Urinary bladder (tissue), 4 donors: ENCODE results near the gene SHBG. TPM values are rescaled to one million over a fixed set of nuclear protein-coding genes. Genes with fewer than 3 reads are reported as not detected.
A peak's percentile ranks its signal among the peaks of the same experiment; 100 is the strongest.
"Not testable (repeated sequence)": the region's sequence is repeated elsewhere in the genome, so short reads cannot be mapped to it uniquely, and the experiment has no call there.

Source experiments
- DNase-seq: peaks from one replicate; pipeline ENCODE4 v3.0.0-alpha.2; 2015; ENCODE audit errors: extremely low spot score
- H3K27ac ChIP-seq: one replicate; pipeline ENCODE4 v1.5.1; 2013; ENCODE audit warnings: low read depth, mild to moderate bottlenecking, moderate library complexity
- H3K36me3 ChIP-seq: one replicate; pipeline ENCODE4 v1.6.1; 2013; ENCODE audit warnings: mild to moderate bottlenecking, moderate library complexity; ENCODE audit not compliant: insufficient read depth
- H3K4me1 ChIP-seq: one replicate; pipeline ENCODE4 v1.6.1; 2013; ENCODE audit warnings: mild to moderate bottlenecking, moderate library complexity; ENCODE audit not compliant: insufficient read depth
- H3K4me3 ChIP-seq: one replicate; pipeline ENCODE4 v1.5.1; 2013; ENCODE audit warnings: low read depth, low read length
- WGBS: extraction: QIAGEN DNeasy Blood & Tissue Kit; methylation state at CpG from one replicate; pipeline ENCODE4 v1.1.7; 2013; 5-methylcytosine and 5-hydroxymethylcytosine counted together
- polyA plus RNA-seq: library from polyadenylated mRNA; stranded (reverse); fragments of 200-250 nt; gene quantifications from one replicate; pipeline ENCODE4 v1.2.3, GENCODE V29; 2013
- total RNA-seq: library from RNA; depleted of rRNA; stranded (reverse); fragments of >200 nt; gene quantifications from one replicate; pipeline ENCODE4 v1.2.3, GENCODE V29; 2014
- donor health status: healthy with polysubstance abuse.
- donor health status: healthy.

SHBG gene
- total and polyA plus RNA-seq, 2 donors = 0.22 to 0.32 TPM

- WGBS = 92% methylated on average over 8 of the region's 8 CpGs
- no peak overlapping the region for H3K4me3 ChIP-seq
- no peaks in the 10 kb centered on the region for H3K36me3 ChIP-seq
- DNase-seq = no peak
- no peak overlapping the region for H3K27ac ChIP-seq
- no peaks in the 10 kb centered on the region for H3K4me1 ChIP-seq
These were observed 9.1 kb upstream of the SHBG start for GRCh38 chr17:7620835-7621234.

DNA sequence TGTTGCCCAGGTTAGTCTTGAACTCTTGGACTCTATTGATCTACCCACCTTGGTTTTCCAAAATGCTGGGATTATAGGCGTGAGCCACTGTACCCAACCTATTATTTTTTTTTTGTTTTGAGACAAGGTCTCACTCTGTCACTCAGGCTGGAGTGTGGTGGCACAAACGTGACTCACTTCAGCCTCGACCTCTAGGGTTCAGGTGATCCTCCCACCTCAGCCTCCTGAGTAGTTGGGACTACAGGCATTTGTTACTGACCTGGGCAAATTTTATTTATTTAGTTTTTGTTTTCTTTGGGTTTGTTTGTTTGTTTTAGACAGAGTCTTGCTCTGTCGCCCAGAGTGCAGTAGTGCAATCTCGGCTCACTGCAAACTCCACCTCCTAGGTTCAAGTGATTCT, 6.3 kb upstream of the SHBG start:
- Histone ChIP-seq H3K4me3 (no peak overlapping the region), H3K36me3 (no peaks in the 10 kb centered on the region), H3K4me1 (no peaks in the 10 kb centered on the region), H3K27ac (no peak overlapping the region)
- DNase-seq = no peak
- WGBS = 84% methylated on average over 5 of the region's 5 CpGs

DNA sequence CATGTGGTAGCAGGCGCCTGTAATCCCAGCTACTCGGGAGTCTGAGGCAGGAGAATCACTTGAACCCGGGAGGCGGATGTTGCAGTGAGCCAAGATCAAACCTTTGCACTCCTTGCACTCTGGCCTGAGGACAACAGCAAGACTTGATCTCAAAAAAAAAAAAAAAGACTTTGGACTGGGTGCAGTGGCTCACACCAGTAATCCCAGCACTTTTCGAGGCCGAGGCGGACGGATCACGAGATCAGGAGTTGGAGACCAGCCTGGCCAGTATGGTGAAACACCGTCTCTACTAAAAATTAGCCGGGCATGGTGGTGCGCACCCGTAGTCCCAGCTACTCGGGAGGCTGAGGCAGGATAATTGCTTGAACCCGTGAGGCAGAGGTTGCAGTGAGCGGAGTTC, 4.2 kb upstream of the SHBG start:
- H3K27ac ChIP-seq = not testable (repeated sequence)
- 94% methylated on average over 16 of the region's 16 CpGs for WGBS

DNA sequence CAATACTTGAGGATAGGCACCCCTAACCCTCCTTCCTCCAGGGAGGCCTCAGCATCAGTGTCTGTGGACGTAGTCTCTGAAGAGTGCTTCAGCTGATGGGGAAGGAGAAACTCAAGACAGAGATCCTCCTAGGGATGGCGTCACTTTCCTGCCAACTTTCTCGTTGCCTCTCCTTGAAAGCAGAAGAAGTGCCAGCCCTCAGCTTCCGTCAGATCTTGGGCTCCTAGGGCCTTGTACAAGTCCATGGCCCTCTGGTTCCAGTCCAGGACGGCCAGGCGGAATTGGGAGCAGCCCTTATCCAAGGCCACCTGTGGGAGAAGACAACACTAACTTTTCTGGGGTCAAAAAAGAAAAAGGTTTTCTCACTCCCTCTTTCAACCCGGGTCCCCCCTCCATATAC, 3.6 kb upstream of the SHBG start:
- H3K4me1 ChIP-seq = no peaks in the 10 kb centered on the region
- H3K4me3 ChIP-seq = no peak overlapping the region
- no peak overlapping the region for H3K27ac ChIP-seq
- H3K36me3 ChIP-seq = no peaks in the 10 kb centered on the region
- 90% methylated on average over 7 of the region's 7 CpGs for WGBS
- DNase-seq = no peak

More for the DNA sequence above, 4.2 kb upstream of the SHBG start:
- not testable (repeated sequence) for H3K4me3 ChIP-seq, H3K36me3 ChIP-seq, DNase-seq, H3K4me1 ChIP-seq

GRCh38 chr17:7626956-7627249, 3.0 kb upstream of the SHBG start:
- H3K36me3 ChIP-seq = no peaks in the 10 kb centered on the region

GRCh38 chr17:7627250-7628121, 2.4 kb upstream of the SHBG start, which contains the start of gene SAT2:
Gene SAT2, minus strand, starts transcription at chr17:7627821. Its CDS starts 186 bp downstream, at chr17:7627635.
- WGBS = under 1% methylated on average over 54 of the region's 54 CpGs
- H3K4me3 ChIP-seq = peak within 1 kb of the TSS; percentile 70
- peak; percentile 91 for DNase-seq

More at GRCh38 chr17:7626956-7627249, 3.0 kb upstream of the SHBG start:
- DNase-seq = no peak
- no peak overlapping the region for H3K27ac ChIP-seq
- H3K4me3 ChIP-seq = peak overlapping the region; percentile 70
- no peaks in the 10 kb centered on the region for H3K4me1 ChIP-seq
- 14% methylated on average over 6 of the region's 6 CpGs for WGBS

GRCh38 chr17:7631398-7632380, 1.8 kb downstream of the SHBG start:
- Histone ChIP-seq H3K27ac (no peak overlapping the region), H3K36me3 (no peaks in the 10 kb centered on the region), H3K4me3 (no peak overlapping the region), H3K4me1 (no peaks in the 10 kb centered on the region)
- DNase-seq = no peak
- 44% methylated on average over 11 of the region's 11 CpGs for WGBS

More at GRCh38 chr17:7627250-7628121, 2.4 kb upstream of the SHBG start, which contains the start of gene SAT2:
- no peaks in the 10 kb centered on the region for H3K36me3 ChIP-seq
- no peaks in the 10 kb centered on the region for H3K4me1 ChIP-seq
- H3K27ac ChIP-seq = peak within 1 kb of the TSS; percentile 96

DNA sequence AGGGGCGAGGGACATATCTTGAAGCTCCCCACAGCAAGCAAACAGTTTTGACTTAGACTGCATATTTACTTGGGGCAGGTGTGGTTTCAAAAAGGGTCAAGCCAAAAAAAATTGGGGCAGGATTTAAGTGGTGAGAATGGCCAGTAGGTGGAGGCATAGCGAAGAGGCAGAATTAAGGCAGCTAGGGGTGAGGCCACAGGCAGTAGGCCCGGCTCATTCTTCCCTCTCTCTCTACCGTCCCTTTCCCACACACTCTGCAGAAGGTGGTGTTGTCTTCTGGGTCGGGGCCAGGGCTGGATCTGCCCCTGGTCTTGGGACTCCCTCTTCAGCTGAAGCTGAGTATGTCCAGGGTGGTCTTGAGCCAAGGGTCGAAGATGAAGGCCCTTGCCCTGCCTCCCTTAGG, 2.6 kb downstream of the SHBG start:
- no peak overlapping the region for H3K4me3 ChIP-seq
- no peaks in the 10 kb centered on the region for H3K36me3 ChIP-seq
- 45% methylated on average over 6 of the region's 6 CpGs for WGBS
- no peaks in the 10 kb centered on the region for H3K4me1 ChIP-seq
- DNase-seq = no peak
- no peak overlapping the region for H3K27ac ChIP-seq

GRCh38 chr17:7633093-7633492, 3.2 kb downstream of the SHBG start:
- Histone ChIP-seq H3K4me3 (no peak overlapping the region), H3K36me3 (no peaks in the 10 kb centered on the region), H3K4me1 (no peaks in the 10 kb centered on the region), H3K27ac (no peak overlapping the region)
- no peak for DNase-seq
- WGBS = 84% methylated on average over 2 of the region's 2 CpGs

DNA sequence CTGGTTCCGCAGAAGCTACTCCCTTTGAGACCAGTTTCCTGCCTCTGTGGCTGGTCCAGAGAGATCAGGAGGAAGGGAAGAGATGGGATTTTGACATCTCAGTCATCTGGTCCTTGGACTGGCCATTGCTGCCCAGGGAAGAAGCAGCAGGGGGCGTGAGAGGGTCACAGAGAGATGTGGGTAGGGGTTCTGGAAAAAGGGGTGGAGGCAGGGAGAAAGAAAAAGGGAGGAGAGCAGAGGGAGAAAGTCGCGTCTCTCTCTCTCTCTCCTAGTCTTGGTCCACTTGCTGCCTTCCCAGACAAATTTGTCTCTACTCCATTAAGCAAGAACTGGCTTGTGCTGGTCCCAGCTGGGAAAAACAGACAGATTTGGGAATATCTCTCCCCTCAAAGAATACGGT, 4.4 kb downstream of the SHBG start:
- 17% methylated on average over 5 of the region's 5 CpGs for WGBS
- Histone ChIP-seq H3K4me1 (no peaks in the 10 kb centered on the region), H3K27ac (no peak overlapping the region), H3K4me3 (no peak overlapping the region), H3K36me3 (no peaks in the 10 kb centered on the region)
- DNase-seq = peak; percentile 28

DNA sequence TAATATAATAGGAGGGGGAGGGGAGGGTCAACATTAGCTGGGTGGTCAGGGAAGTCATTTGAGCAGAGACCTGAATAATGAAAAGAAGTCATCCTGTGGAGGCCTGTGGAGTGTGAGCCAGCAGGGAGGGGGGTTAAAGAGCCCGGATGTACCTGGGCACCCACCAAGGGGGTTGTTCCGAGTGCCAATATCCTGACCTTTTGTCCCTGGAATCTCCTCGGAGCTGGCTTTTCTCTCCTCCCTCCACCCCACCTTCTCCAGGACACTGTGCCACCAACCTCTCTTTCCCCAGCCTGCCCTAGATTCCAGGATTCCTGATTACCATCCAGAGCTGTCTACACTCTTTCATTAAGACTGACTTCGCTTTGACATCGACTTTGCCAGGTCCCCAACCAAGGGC, 6.2 kb downstream of the SHBG start:
- 64% methylated on average over 5 of the region's 5 CpGs for WGBS
- Histone ChIP-seq H3K36me3 (no peaks in the 10 kb centered on the region), H3K4me1 (no peaks in the 10 kb centered on the region), H3K27ac (no peak overlapping the region), H3K4me3 (no peak overlapping the region)
- DNase-seq = no peak

DNA sequence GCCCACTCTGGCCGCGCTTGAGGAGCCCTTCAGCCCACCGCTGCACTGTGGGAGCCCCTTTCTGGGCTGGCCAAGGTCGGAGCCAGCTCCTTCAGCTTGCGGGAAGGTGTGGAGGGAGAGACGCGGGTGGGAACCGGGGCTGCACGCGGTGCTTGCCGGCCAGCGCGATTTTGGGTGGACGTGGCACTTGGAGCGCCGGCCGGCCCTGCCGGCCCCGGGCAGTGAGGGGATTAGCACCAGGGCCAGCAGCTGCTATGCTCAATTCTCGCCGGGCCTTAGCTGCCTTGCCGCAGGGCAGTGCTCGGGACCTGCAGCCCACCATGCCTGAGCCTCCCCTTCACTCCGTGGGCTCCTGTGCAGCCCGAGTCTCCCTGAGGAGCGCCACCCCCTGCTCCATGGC, 10.8 kb downstream of the SHBG start:
- Histone ChIP-seq H3K4me1 (no peaks in the 10 kb centered on the region), H3K27ac (no peak overlapping the region), H3K4me3 (no peak overlapping the region), H3K36me3 (no peaks in the 10 kb centered on the region)
- WGBS = 93% methylated on average over 26 of the region's 26 CpGs
- DNase-seq = no peak

DNA sequence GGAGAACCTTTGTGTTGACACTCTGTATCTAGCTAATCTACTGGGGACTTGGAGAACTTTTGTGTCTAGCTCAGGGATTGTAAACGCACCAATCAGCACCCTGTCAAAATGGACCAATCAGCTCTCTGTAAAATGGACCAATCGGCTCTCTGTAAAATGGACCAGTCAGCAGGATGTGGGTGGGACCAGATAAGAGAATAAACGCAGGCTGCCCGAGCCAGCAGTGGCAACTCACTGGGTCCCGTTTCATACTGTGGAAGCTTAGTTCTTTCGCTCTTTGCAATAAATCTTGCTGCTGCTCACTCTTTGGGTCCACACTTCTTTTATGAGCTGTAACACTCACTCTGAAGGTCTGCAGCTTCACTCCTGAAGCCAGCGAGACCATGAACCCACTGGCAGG, 11.7 kb downstream of the SHBG start:
- H3K36me3 ChIP-seq, H3K4me1 ChIP-seq, H3K27ac ChIP-seq, H3K4me3 ChIP-seq, DNase-seq: not testable (repeated sequence)
- WGBS = 43% methylated on average over 7 of the region's 7 CpGs

DNA sequence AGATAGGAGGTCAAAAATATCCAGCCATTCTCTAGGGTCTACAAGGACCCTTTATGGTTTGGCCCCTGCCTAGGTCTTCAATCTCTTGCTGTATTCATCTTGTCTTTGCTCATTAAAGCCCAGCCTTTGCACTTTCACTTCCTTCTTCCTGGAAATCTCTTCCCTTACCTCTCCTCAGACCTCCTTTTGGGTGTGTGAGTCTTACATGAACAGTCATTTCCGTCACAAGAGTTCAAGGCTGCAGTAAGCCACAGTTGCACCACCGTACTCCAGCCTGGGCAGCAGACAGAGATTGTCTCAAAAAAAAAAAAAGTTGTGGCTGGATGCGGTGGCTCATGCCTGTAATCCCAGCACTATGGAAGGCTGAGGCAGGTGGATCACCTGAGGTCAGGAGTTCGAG, 14.8 kb downstream of the SHBG start:
- DNase-seq = no peak
- H3K4me3 ChIP-seq = no peak overlapping the region
- H3K4me1 ChIP-seq = no peaks in the 10 kb centered on the region
- WGBS = 91% methylated on average over 4 of the region's 4 CpGs
- no peak overlapping the region for H3K27ac ChIP-seq
- H3K36me3 ChIP-seq = no peaks in the 10 kb centered on the region
